K562 (cell line): Measurements from ENCODE around the gene VWA7. TPM values are rescaled to one million over a fixed set of nuclear protein-coding genes. Genes with fewer than 3 reads are reported as not detected.

ENCODE experiments used
- ARID2 ChIP-seq: fragments of 450-650 bp; IDR thresholded peaks from 2 replicates; pipeline ENCODE4 v1.6.1; 2017; ENCODE audit warnings: antibody characterized with exemption, mild to moderate bottlenecking
- BHLHE40 ChIP-seq: IDR thresholded peaks from 2 replicates; pipeline ENCODE4 v1.6.1; 2011; ENCODE audit warnings: low read length, improper control_type of control experiment
- CREB1 ChIP-seq, 2 experiments: sonication (generic) in 1 of 2; formaldehyde crosslinking in 1 of 2; IDR thresholded peaks; 2 replicates each; pipeline versions ENCODE4 v1.6.1 to v1.8.0; 2012 to 2022; ENCODE audit warnings: inconsistent platforms in 1 of 2, mild to moderate bottlenecking in 1 of 2, missing genetic modification reagents in 1 of 2, moderate library complexity in 1 of 2
- EGR1 ChIP-seq: fragments of 450-650 bp; conservative IDR thresholded peaks from 2 replicates; pipeline ENCODE4 v1.6.1; 2017; ENCODE audit warnings: mild to moderate bottlenecking
- ETV5 ChIP-seq: sonication (generic); formaldehyde crosslinking; IDR thresholded peaks from 2 replicates; pipeline ENCODE4 v1.4.0; 2020; ENCODE audit warnings: low read depth, mild to moderate bottlenecking, missing genetic modification reagents
- IFI16 ChIP-seq: fragments of 250-450 bp; sonication (Bioruptor Pico); IDR thresholded peaks from 2 replicates; pipeline ENCODE4 v2.1.2; 2022; ENCODE audit warnings: mild to moderate bottlenecking, inconsistent platforms
- JUNB ChIP-seq: fragments of 450-650 bp; formaldehyde crosslinking; conservative IDR thresholded peaks from 2 replicates; pipeline ENCODE4 v1.4.0; 2020; ENCODE audit warnings: mild to moderate bottlenecking
- NCOR1 ChIP-seq: fragments of 450-650 bp; IDR thresholded peaks from 2 replicates; pipeline ENCODE4 v1.6.1; 2016; ENCODE audit warnings: mild to moderate bottlenecking, moderate library complexity
- POLR2B ChIP-seq: fragments of 450-650 bp; IDR thresholded peaks from 2 replicates; pipeline ENCODE4 v1.6.1; 2018; ENCODE audit warnings: low read depth; ENCODE audit not compliant: partially characterized antibody
- SUPT5H ChIP-seq: fragments of 450-650 bp; IDR thresholded peaks from 2 replicates; pipeline ENCODE4 v1.6.1; 2016
- ZNF584 ChIP-seq: fragments of 200-800 bp; sonication (Bioruptor generic); IDR thresholded peaks from 2 replicates; pipeline ENCODE4 v1.6.1; 2016; ENCODE audit warnings: low read depth, mild to moderate bottlenecking, missing genetic modification characterization, missing compliant biosample characterization
- polyA plus RNA-seq, 8 experiments: library from polyadenylated mRNA; depleted of rRNA in 4 of 8; stranded (reverse) in 5 of 8; unstranded in 3 of 8; fragments of >200 nt; fragmentation: Nextera tagmentation in 2 of 8; fragmentation: Illumina TruSeq in 1 of 8; extraction: Ambion mirVana in 2 of 8; extraction: Trizol in 1 of 8; gene quantifications; 2 replicates each; pipeline versions ENCODE4 v1.2.1 to v1.2.3, GENCODE V29; 2011 to 2014; ENCODE audit warnings: inconsistent platforms in 1 of 8, missing spikeins in 1 of 8
- total RNA-seq, 7 experiments: library from RNA; depleted of rRNA in 6 of 7; stranded (reverse); fragments of >200 nt in 6 of 7; fragmentation: Illumina TruSeq in 2 of 7; extraction: Trizol in 2 of 7; gene quantifications; 2 replicates each; pipeline versions ENCODE4 v1.2.1 to v1.2.3, GENCODE V29; 2011 to 2021; ENCODE audit warnings: low replicate concordance in 1 of 7
- TF ChIP-seq, protein P1 (sequence below): sonication (generic); formaldehyde crosslinking; IDR thresholded peaks from 2 replicates; pipeline ENCODE4 v1.8.0; 2023; ENCODE audit warnings: missing genetic modification reagents, mild to moderate bottlenecking, borderline replicate concordance
- TF ChIP-seq, protein P2 (sequence below): sonication (generic); formaldehyde crosslinking; IDR thresholded peaks from 2 replicates; pipeline ENCODE4 v1.8.1; 2023; ENCODE audit warnings: mild to moderate bottlenecking, missing genetic modification reagents
- TF ChIP-seq, protein P3 (sequence below): sonication (generic); formaldehyde crosslinking; IDR thresholded peaks from 2 replicates; pipeline ENCODE4 v1.8.1; 2022; ENCODE audit warnings: missing genetic modification reagents
- TF ChIP-seq, protein P4 (sequence below): fragments of 200-800 bp; sonication (Bioruptor generic); IDR thresholded peaks from 2 replicates; pipeline ENCODE4 v1.6.1; 2017; ENCODE audit warnings: missing genetic modification characterization, missing compliant biosample characterization

The VWA7 gene
- total and polyA plus RNA-seq, 9 of the 15 experiments (the other 6 are each of a cell fraction or from before 2014, with no cell fraction given), result 0.18 to 2.9 (median 0.95) TPM

DNA sequence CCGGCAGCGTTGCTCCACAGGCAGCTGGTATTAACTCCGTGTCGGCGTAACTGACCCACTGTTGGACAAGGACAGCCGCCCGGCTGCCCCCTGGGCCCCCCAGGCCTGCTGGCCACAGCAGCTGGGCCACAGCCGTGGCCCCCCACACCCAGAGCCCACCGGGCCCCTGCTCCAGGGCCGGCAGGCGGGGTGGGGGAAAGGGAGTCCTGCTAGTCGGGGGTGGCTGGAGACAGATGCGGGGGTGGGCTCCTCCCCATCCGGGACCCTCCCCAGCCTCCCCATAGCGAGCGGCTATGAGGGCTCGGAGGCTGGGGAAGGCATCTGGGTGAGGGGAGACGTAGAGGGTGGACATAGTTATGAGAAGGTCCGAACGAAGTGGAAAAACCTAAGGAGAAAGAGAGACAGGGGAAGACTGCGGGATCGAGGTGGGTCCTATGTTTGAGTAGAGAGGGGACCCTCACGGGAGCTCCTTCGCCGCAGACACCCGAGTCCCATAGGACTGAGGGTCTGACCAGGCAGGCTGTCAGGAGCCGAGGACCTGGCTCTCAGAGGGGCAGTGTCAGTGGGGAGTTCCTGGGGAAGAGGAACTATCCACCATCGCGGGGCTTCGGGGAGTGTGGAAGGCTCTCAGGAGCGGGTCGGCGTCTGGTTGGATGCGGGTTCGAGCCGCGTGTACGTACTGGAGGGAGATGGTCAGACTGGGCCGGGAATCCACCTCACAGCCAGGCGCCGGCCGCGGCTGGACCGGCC lies 17.9 kb upstream of the VWA7 start (continued):
- TF ChIP-seq ZNF584 (CRISPR knock-in tag) (peak; percentile 82), CREB1 (IDR thresholded peaks at IDR 0.05) (no peak), CREB1 (CRISPR knock-in tag; IDR thresholded peaks at IDR 0.05) (peak; percentile 53; the same call in 1 of the 2 replicates), SUPT5H (peak; percentile 76), ETV5 (peak; percentile 59; the same call in 1 of the 2 replicates), EGR1 (peak; percentile 85), POLR2B (peak; percentile 60), NCOR1 (no peak), IFI16 (CRISPR knock-in tag) (no peak), ARID2 (0 out of 2 replicates have a peak, but pooled peaks have one; percentile 6), BHLHE40 (peak; percentile 4; the same call in 1 of the 2 replicates), JUNB (CRISPR knock-in tag) (no peak)
- TF ChIP-seq, protein P1, sequence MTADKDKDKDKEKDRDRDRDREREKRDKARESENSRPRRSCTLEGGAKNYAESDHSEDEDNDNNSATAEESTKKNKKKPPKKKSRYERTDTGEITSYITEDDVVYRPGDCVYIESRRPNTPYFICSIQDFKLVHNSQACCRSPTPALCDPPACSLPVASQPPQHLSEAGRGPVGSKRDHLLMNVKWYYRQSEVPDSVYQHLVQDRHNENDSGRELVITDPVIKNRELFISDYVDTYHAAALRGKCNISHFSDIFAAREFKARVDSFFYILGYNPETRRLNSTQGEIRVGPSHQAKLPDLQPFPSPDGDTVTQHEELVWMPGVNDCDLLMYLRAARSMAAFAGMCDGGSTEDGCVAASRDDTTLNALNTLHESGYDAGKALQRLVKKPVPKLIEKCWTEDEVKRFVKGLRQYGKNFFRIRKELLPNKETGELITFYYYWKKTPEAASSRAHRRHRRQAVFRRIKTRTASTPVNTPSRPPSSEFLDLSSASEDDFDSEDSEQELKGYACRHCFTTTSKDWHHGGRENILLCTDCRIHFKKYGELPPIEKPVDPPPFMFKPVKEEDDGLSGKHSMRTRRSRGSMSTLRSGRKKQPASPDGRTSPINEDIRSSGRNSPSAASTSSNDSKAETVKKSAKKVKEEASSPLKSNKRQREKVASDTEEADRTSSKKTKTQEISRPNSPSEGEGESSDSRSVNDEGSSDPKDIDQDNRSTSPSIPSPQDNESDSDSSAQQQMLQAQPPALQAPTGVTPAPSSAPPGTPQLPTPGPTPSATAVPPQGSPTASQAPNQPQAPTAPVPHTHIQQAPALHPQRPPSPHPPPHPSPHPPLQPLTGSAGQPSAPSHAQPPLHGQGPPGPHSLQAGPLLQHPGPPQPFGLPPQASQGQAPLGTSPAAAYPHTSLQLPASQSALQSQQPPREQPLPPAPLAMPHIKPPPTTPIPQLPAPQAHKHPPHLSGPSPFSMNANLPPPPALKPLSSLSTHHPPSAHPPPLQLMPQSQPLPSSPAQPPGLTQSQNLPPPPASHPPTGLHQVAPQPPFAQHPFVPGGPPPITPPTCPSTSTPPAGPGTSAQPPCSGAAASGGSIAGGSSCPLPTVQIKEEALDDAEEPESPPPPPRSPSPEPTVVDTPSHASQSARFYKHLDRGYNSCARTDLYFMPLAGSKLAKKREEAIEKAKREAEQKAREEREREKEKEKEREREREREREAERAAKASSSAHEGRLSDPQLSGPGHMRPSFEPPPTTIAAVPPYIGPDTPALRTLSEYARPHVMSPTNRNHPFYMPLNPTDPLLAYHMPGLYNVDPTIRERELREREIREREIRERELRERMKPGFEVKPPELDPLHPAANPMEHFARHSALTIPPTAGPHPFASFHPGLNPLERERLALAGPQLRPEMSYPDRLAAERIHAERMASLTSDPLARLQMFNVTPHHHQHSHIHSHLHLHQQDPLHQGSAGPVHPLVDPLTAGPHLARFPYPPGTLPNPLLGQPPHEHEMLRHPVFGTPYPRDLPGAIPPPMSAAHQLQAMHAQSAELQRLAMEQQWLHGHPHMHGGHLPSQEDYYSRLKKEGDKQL (CRISPR knock-in tag), result peak; percentile 74; the same call in 1 of the 2 replicates
- TF ChIP-seq, protein P2, sequence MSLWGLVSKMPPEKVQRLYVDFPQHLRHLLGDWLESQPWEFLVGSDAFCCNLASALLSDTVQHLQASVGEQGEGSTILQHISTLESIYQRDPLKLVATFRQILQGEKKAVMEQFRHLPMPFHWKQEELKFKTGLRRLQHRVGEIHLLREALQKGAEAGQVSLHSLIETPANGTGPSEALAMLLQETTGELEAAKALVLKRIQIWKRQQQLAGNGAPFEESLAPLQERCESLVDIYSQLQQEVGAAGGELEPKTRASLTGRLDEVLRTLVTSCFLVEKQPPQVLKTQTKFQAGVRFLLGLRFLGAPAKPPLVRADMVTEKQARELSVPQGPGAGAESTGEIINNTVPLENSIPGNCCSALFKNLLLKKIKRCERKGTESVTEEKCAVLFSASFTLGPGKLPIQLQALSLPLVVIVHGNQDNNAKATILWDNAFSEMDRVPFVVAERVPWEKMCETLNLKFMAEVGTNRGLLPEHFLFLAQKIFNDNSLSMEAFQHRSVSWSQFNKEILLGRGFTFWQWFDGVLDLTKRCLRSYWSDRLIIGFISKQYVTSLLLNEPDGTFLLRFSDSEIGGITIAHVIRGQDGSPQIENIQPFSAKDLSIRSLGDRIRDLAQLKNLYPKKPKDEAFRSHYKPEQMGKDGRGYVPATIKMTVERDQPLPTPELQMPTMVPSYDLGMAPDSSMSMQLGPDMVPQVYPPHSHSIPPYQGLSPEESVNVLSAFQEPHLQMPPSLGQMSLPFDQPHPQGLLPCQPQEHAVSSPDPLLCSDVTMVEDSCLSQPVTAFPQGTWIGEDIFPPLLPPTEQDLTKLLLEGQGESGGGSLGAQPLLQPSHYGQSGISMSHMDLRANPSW (CRISPR knock-in tag), result 0 out of 2 replicates have a peak, but pooled peaks have one; percentile 39
- TF ChIP-seq, protein P3, sequence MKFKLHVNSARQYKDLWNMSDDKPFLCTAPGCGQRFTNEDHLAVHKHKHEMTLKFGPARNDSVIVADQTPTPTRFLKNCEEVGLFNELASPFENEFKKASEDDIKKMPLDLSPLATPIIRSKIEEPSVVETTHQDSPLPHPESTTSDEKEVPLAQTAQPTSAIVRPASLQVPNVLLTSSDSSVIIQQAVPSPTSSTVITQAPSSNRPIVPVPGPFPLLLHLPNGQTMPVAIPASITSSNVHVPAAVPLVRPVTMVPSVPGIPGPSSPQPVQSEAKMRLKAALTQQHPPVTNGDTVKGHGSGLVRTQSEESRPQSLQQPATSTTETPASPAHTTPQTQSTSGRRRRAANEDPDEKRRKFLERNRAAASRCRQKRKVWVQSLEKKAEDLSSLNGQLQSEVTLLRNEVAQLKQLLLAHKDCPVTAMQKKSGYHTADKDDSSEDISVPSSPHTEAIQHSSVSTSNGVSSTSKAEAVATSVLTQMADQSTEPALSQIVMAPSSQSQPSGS, result 0 out of 2 replicates have a peak, but pooled peaks have one; percentile 14
- TF ChIP-seq, protein P4, sequence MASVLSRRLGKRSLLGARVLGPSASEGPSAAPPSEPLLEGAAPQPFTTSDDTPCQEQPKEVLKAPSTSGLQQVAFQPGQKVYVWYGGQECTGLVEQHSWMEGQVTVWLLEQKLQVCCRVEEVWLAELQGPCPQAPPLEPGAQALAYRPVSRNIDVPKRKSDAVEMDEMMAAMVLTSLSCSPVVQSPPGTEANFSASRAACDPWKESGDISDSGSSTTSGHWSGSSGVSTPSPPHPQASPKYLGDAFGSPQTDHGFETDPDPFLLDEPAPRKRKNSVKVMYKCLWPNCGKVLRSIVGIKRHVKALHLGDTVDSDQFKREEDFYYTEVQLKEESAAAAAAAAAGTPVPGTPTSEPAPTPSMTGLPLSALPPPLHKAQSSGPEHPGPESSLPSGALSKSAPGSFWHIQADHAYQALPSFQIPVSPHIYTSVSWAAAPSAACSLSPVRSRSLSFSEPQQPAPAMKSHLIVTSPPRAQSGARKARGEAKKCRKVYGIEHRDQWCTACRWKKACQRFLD (CRISPR knock-in tag), result no peak
